WTC11 (cell line): ENCODE results near the gene TPP1. TPM values are rescaled to one million over a fixed set of nuclear protein-coding genes. Genes with fewer than 3 reads are reported as not detected.

ENCODE experiments used
- ATAC-seq: fragments of 200-7000 bp; cut with Tn5 transposase; 2 replicates; pipeline ENCODE4 v1.10.0; 2021; ENCODE audit warnings: mild to moderate bottlenecking, moderate library complexity
- CTCF ChIA-PET: fragments of 300-600 bp; sonication (Branson Sonifier 250); formaldehyde crosslinking; loops from one replicate; lab custom pipeline; 2021; ENCODE audit warnings: antibody characterized with exemption; lab: Charles Lee
- POLR2A ChIA-PET: fragments of 350-600 bp; sonication (Branson Sonifier 250); formaldehyde crosslinking; loops from one replicate; lab custom pipeline; 2021; ENCODE audit warnings: antibody characterized with exemption; lab: Charles Lee
- DNase-seq: peaks from one replicate; pipeline ENCODE4 v3.0.0; 2021; ENCODE audit warnings: low spot score
- H3K27ac Mint-ChIP-seq: 2 replicates; pipeline ENCODE4 v1.8.0; 2021; ENCODE audit warnings: mixed read lengths
- H3K27me3 Mint-ChIP-seq: 2 replicates; pipeline ENCODE4 v1.8.0; 2021; ENCODE audit warnings: low read depth, mild to moderate bottlenecking, moderate library complexity, mixed read lengths
- H3K36me3 Mint-ChIP-seq: 2 replicates; pipeline ENCODE4 v1.8.0; 2021; ENCODE audit warnings: mixed read lengths
- H3K4me1 Mint-ChIP-seq: 2 replicates; pipeline ENCODE4 v1.8.0; 2022; ENCODE audit warnings: mixed read lengths
- H3K4me3 Mint-ChIP-seq: 2 replicates; pipeline ENCODE4 v1.8.0; 2021; ENCODE audit warnings: mild to moderate bottlenecking, moderate library complexity, mixed read lengths
- H3K9me3 Mint-ChIP-seq: 2 replicates; pipeline ENCODE4 v1.8.0; 2021; ENCODE audit warnings: mixed read lengths
- ELF4 ChIP-seq: sonication (generic); formaldehyde crosslinking; IDR thresholded peaks from 2 replicates; pipeline ENCODE4 v1.8.1; 2022; ENCODE audit warnings: low read depth, mild to moderate bottlenecking, moderate library complexity, missing genetic modification reagents
- FOXJ3 ChIP-seq: sonication (generic); formaldehyde crosslinking; IDR thresholded peaks from 2 replicates; pipeline ENCODE4 v1.9.0; 2021; ENCODE audit warnings: missing genetic modification reagents, mild to moderate bottlenecking, borderline replicate concordance
- FOXK1 ChIP-seq: sonication (generic); formaldehyde crosslinking; IDR thresholded peaks from 2 replicates; pipeline ENCODE4 v1.8.0; 2022; ENCODE audit warnings: mild to moderate bottlenecking, moderate library complexity, missing genetic modification reagents
- GABPB1 ChIP-seq: sonication (generic); formaldehyde crosslinking; IDR thresholded peaks from 2 replicates; pipeline ENCODE4 v1.8.1; 2023; ENCODE audit warnings: mild to moderate bottlenecking, missing genetic modification reagents
- GRHL2 ChIP-seq: fragments of 250-450 bp; sonication (Bioruptor Pico); IDR thresholded peaks from 2 replicates; pipeline ENCODE4 v1.8.0; 2022; ENCODE audit warnings: mild to moderate bottlenecking, moderate library complexity; ENCODE audit not compliant: insufficient replicate concordance, severe bottlenecking
- OVOL2 ChIP-seq: fragments of 250-450 bp; sonication (Bioruptor Pico); IDR thresholded peaks from 2 replicates; pipeline ENCODE4 v1.9.0; 2021; ENCODE audit warnings: mild to moderate bottlenecking, borderline replicate concordance
- total RNA-seq: library from RNA; stranded (reverse); gene quantifications from 3 replicates; pipeline ENCODE4 v1.2.3, GENCODE V29; 2021
- TF ChIP-seq, protein P1 (sequence below): fragments of 250-450 bp; sonication (Bioruptor Pico); IDR thresholded peaks from 2 replicates; pipeline ENCODE4 v1.8.0; 2021; ENCODE audit warnings: mild to moderate bottlenecking
- TF ChIP-seq, protein P2 (sequence below): fragments of 250-450 bp; sonication (Bioruptor Pico); conservative IDR thresholded peaks from 2 replicates; pipeline ENCODE4 v1.9.0; 2021; ENCODE audit warnings: mild to moderate bottlenecking
- TF ChIP-seq, protein P3 (sequence below): fragments of 250-450 bp; sonication (Bioruptor Pico); IDR thresholded peaks from 2 replicates; pipeline ENCODE4 v1.9.0; 2021; ENCODE audit warnings: mild to moderate bottlenecking, borderline replicate concordance
- TF ChIP-seq, protein P4 (sequence below): sonication (generic); formaldehyde crosslinking; IDR thresholded peaks from 2 replicates; pipeline ENCODE4 v1.8.1; 2023; ENCODE audit warnings: mild to moderate bottlenecking, missing genetic modification reagents, moderate library complexity
- TF ChIP-seq, protein P5 (sequence below): sonication (generic); formaldehyde crosslinking; IDR thresholded peaks from 2 replicates; pipeline ENCODE4 v1.8.0; 2023; ENCODE audit warnings: missing genetic modification reagents, mild to moderate bottlenecking, borderline replicate concordance
- TF ChIP-seq, protein P6 (sequence below): fragments of 250-450 bp; sonication (Bioruptor Pico); IDR thresholded peaks from 2 replicates; pipeline ENCODE4 v2.1.2; 2022; ENCODE audit warnings: mild to moderate bottlenecking, moderate library complexity

The TPP1 gene
- total RNA-seq, 1 experiment from 2014 or later: 36.2 TPM

DNA sequence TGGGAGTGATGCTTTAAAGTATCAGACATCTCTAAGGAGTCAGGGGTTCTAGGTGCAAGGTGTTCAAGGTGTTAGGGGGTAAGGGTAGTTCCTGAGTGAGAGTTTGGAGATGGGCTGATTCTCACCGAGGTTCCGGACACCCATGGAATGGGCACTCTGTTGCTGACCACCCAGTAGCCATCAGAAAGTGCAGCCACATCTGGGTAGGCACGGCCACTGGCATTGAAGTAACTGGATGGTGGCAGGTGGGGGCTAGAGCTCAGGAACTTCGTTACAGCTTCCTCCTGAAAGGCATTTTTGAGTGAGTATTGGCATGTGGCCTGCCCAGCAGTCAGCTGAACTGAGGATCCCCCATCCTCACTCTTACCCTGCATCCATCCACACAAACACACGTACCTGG is 4.2 kb downstream of the TPP1 start:
- TF ChIP-seq, protein P1, sequence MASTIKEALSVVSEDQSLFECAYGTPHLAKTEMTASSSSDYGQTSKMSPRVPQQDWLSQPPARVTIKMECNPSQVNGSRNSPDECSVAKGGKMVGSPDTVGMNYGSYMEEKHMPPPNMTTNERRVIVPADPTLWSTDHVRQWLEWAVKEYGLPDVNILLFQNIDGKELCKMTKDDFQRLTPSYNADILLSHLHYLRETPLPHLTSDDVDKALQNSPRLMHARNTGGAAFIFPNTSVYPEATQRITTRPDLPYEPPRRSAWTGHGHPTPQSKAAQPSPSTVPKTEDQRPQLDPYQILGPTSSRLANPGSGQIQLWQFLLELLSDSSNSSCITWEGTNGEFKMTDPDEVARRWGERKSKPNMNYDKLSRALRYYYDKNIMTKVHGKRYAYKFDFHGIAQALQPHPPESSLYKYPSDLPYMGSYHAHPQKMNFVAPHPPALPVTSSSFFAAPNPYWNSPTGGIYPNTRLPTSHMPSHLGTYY (CRISPR knock-in tag): no peak
- TF ChIP-seq, protein P2, sequence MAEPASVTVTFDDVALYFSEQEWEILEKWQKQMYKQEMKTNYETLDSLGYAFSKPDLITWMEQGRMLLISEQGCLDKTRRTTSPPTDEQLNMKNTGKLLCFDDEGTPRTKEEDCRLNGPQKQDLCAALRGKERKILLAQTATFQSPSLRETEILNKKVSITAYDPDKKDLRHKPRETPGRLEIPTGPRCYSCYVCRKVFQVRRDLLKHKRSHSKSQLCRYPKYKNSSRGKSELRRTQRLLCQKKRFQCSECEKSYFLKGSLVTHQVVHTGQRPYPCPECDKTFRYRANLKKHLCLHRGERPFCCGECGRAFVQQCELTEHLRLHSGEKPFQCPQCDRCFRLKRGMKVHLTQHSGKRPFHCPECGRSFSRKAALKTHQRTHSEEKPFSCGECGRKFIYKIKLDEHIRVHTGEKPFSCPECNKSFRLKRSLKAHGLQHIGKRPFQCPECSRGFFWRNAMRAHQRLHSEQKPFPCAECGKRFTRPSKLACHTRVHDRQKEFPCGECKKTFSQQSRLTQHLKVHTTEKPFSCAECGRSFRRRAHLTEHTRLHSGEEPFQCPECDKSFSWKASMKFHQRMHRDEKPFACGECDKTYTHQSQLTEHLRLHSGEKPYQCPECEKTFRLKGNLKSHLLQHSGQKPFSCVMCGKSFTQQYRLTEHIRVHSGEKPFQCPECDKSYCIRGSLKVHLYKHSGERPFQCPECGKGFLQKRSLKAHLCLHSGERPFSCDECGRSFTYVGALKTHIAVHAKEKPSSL (CRISPR knock-in tag): no peak
- TF ChIP-seq GRHL2 (CRISPR knock-in tag): no peak
- no peak for TF ChIP-seq ELF4 (CRISPR knock-in tag)
- no peak for TF ChIP-seq FOXJ3 (CRISPR knock-in tag)
- TF ChIP-seq, protein P3, sequence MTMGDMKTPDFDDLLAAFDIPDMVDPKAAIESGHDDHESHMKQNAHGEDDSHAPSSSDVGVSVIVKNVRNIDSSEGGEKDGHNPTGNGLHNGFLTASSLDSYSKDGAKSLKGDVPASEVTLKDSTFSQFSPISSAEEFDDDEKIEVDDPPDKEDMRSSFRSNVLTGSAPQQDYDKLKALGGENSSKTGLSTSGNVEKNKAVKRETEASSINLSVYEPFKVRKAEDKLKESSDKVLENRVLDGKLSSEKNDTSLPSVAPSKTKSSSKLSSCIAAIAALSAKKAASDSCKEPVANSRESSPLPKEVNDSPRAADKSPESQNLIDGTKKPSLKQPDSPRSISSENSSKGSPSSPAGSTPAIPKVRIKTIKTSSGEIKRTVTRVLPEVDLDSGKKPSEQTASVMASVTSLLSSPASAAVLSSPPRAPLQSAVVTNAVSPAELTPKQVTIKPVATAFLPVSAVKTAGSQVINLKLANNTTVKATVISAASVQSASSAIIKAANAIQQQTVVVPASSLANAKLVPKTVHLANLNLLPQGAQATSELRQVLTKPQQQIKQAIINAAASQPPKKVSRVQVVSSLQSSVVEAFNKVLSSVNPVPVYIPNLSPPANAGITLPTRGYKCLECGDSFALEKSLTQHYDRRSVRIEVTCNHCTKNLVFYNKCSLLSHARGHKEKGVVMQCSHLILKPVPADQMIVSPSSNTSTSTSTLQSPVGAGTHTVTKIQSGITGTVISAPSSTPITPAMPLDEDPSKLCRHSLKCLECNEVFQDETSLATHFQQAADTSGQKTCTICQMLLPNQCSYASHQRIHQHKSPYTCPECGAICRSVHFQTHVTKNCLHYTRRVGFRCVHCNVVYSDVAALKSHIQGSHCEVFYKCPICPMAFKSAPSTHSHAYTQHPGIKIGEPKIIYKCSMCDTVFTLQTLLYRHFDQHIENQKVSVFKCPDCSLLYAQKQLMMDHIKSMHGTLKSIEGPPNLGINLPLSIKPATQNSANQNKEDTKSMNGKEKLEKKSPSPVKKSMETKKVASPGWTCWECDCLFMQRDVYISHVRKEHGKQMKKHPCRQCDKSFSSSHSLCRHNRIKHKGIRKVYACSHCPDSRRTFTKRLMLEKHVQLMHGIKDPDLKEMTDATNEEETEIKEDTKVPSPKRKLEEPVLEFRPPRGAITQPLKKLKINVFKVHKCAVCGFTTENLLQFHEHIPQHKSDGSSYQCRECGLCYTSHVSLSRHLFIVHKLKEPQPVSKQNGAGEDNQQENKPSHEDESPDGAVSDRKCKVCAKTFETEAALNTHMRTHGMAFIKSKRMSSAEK (CRISPR knock-in tag): no peak
- no peak for TF ChIP-seq OVOL2
- TF ChIP-seq, protein P4, sequence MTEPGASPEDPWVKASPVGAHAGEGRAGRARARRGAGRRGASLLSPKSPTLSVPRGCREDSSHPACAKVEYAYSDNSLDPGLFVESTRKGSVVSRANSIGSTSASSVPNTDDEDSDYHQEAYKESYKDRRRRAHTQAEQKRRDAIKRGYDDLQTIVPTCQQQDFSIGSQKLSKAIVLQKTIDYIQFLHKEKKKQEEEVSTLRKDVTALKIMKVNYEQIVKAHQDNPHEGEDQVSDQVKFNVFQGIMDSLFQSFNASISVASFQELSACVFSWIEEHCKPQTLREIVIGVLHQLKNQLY: no peak
- no peak for TF ChIP-seq FOXK1
- TF ChIP-seq, protein P5, sequence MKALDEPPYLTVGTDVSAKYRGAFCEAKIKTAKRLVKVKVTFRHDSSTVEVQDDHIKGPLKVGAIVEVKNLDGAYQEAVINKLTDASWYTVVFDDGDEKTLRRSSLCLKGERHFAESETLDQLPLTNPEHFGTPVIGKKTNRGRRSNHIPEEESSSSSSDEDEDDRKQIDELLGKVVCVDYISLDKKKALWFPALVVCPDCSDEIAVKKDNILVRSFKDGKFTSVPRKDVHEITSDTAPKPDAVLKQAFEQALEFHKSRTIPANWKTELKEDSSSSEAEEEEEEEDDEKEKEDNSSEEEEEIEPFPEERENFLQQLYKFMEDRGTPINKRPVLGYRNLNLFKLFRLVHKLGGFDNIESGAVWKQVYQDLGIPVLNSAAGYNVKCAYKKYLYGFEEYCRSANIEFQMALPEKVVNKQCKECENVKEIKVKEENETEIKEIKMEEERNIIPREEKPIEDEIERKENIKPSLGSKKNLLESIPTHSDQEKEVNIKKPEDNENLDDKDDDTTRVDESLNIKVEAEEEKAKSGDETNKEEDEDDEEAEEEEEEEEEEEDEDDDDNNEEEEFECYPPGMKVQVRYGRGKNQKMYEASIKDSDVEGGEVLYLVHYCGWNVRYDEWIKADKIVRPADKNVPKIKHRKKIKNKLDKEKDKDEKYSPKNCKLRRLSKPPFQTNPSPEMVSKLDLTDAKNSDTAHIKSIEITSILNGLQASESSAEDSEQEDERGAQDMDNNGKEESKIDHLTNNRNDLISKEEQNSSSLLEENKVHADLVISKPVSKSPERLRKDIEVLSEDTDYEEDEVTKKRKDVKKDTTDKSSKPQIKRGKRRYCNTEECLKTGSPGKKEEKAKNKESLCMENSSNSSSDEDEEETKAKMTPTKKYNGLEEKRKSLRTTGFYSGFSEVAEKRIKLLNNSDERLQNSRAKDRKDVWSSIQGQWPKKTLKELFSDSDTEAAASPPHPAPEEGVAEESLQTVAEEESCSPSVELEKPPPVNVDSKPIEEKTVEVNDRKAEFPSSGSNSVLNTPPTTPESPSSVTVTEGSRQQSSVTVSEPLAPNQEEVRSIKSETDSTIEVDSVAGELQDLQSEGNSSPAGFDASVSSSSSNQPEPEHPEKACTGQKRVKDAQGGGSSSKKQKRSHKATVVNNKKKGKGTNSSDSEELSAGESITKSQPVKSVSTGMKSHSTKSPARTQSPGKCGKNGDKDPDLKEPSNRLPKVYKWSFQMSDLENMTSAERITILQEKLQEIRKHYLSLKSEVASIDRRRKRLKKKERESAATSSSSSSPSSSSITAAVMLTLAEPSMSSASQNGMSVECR (CRISPR knock-in tag): no peak
- TF ChIP-seq GABPB1 (CRISPR knock-in tag): no peak
- TF ChIP-seq, protein P6, sequence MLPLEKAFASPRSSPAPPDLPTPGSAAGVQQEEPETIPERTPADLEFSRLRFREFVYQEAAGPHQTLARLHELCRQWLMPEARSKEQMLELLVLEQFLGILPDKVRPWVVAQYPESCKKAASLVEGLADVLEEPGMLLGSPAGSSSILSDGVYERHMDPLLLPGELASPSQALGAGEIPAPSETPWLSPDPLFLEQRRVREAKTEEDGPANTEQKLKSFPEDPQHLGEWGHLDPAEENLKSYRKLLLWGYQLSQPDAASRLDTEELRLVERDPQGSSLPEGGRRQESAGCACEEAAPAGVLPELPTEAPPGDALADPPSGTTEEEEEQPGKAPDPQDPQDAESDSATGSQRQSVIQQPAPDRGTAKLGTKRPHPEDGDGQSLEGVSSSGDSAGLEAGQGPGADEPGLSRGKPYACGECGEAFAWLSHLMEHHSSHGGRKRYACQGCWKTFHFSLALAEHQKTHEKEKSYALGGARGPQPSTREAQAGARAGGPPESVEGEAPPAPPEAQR (CRISPR knock-in tag): no peak
- CTCF ChIA-PET: no interaction called here
- H3K36me3 Mint-ChIP-seq: peaks cover 8% of the 10 kb centered on the region

More for the DNA sequence above, 4.2 kb downstream of the TPP1 start:
- Mint-ChIP-seq H3K27ac (no peak overlapping the region), H3K4me3 (no peak overlapping the region), H3K4me1 (peaks cover 6% of the 10 kb centered on the region), H3K9me3 (no peaks in the 10 kb centered on the region), H3K27me3 (no peaks in the 10 kb centered on the region)
- DNase-seq: no peak
- POLR2A ChIA-PET: no interaction called here
- no peak for ATAC-seq
